Measurements from ENCODE around the gene QRICH2.
"Not testable (repeated sequence)": the region's sequence is repeated elsewhere in the genome, so short reads cannot be mapped to it uniquely, and the experiment has no call there.

QRICH2 gene

GRCh38 chr17:76307299-76307965 is 644 bp downstream of the QRICH2 start:
- H3K4me3 ChIP-seq (ENCODE audit: low read depth, low read length) = no peak overlapping the region
- TF ChIP-seq, protein P1, sequence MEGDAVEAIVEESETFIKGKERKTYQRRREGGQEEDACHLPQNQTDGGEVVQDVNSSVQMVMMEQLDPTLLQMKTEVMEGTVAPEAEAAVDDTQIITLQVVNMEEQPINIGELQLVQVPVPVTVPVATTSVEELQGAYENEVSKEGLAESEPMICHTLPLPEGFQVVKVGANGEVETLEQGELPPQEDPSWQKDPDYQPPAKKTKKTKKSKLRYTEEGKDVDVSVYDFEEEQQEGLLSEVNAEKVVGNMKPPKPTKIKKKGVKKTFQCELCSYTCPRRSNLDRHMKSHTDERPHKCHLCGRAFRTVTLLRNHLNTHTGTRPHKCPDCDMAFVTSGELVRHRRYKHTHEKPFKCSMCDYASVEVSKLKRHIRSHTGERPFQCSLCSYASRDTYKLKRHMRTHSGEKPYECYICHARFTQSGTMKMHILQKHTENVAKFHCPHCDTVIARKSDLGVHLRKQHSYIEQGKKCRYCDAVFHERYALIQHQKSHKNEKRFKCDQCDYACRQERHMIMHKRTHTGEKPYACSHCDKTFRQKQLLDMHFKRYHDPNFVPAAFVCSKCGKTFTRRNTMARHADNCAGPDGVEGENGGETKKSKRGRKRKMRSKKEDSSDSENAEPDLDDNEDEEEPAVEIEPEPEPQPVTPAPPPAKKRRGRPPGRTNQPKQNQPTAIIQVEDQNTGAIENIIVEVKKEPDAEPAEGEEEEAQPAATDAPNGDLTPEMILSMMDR (IDR thresholded peaks at IDR 0.05; ENCODE audit: borderline replicate concordance, insufficient read depth, low read depth, low read length) = no peak

DNA sequence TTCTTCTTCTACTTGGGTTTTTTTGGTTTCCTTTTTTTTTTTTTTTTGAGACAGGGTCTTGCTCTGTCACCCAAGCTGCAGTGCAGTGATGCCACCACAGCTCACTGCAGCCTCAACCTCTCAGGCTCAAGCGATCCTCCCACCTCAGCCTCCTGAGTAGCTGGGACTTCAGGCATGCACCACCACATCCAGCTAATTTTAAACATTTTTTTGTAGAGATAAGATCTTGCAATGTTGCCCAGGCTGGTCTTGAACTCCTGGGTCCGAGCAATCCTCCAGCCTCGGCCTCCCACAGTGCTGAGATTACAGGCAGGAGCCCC is 3.0 kb downstream of the QRICH2 start:
- H3K4me3 ChIP-seq (ENCODE audit: low read depth, low read length) = not testable (repeated sequence)

GRCh38 chr17:76304226-76305134 is 3.6 kb downstream of the QRICH2 start:
- no peak overlapping the region for H3K4me3 ChIP-seq (ENCODE audit: low read depth, low read length)
- TF ChIP-seq, protein P1 (IDR thresholded peaks at IDR 0.05; ENCODE audit: borderline replicate concordance, insufficient read depth, low read depth, low read length) = no peak

DNA sequence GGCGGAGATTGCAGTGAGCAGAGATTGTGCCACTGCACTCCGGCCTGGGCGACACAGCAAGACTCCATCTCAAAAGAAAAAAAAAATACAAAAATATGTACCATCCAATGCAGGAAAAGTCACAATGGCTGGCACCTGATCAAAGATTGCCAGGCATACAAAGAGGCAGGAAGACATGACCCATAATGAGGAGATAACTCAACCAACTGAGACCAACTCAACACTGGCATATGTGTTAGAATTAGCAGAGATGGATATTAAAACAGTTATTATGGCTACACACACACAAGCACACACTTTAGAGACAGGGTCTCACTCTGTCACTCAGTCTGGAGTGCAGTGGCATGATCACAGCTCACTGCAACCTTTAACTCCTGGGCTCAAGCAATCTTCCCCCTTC is 10.6 kb downstream of the QRICH2 start:
- no peak overlapping the region for H3K4me3 ChIP-seq (ENCODE audit: low read depth, low read length)
- TF ChIP-seq, protein P1 (IDR thresholded peaks at IDR 0.05; ENCODE audit: borderline replicate concordance, insufficient read depth, low read depth, low read length) = no peak

- TF ChIP-seq, protein P1 (IDR thresholded peaks at IDR 0.05; ENCODE audit: borderline replicate concordance, insufficient read depth, low read depth, low read length) = no peak
- no peak overlapping the region for H3K4me3 ChIP-seq (ENCODE audit: low read depth, low read length)
These were observed 11.2 kb downstream of the QRICH2 start for GRCh38 chr17:76296889-76297288.

- H3K4me3 ChIP-seq (ENCODE audit: low read depth, low read length) = no peak overlapping the region
- TF ChIP-seq, protein P1 (IDR thresholded peaks at IDR 0.05; ENCODE audit: borderline replicate concordance, insufficient read depth, low read depth, low read length) = no peak
These were observed 11.9 kb downstream of the QRICH2 start for GRCh38 chr17:76296186-76296585.

- TF ChIP-seq, protein P1 (IDR thresholded peaks at IDR 0.05; ENCODE audit: borderline replicate concordance, insufficient read depth, low read depth, low read length) = no peak
- no peak overlapping the region for H3K4me3 ChIP-seq (ENCODE audit: low read depth, low read length)
These were observed 15.0 kb downstream of the QRICH2 start for GRCh38 chr17:76293106-76293505.

All from GM12875 (cell line).